ENCODE data around the gene MIB2.
"Not testable (repeated sequence)": the region's sequence is repeated elsewhere in the genome, so short reads cannot be mapped to it uniquely, and the experiment has no call there.

- not testable (repeated sequence) for TF ChIP-seq CTCF, POLR2A (IDR thresholded peaks at IDR 0.05)
These were observed 32.4 kb downstream of the MIB2 start for GRCh38 chr1:1647567-1648241.

Data from right lobe of liver (tissue), 4 donors.